HepG2 (cell line): ENCODE results near the gene PDHX. TPM values are rescaled to one million over a fixed set of nuclear protein-coding genes. Genes with fewer than 3 reads are reported as not detected.
A peak's percentile ranks its signal among the peaks of the same experiment; 100 is the strongest.

Source experiments
- ASH2L ChIP-seq: fragments of 300-600, 200-600 bp; sonication (generic); IDR thresholded peaks from 2 replicates; pipeline ENCODE4 v1.7.0; 2017; ENCODE audit warnings: low read depth, mild to moderate bottlenecking, moderate library complexity, mixed read lengths, low read length; ENCODE audit not compliant: insufficient read length
- ATF1 ChIP-seq: IDR thresholded peaks from 2 replicates; pipeline ENCODE4 v1.6.1; 2016; ENCODE audit warnings: mild to moderate bottlenecking, control low read depth
- BRCA1 ChIP-seq: sonication (generic); formaldehyde crosslinking; IDR thresholded peaks from 2 replicates; pipeline ENCODE4 v1.4.0; 2020; ENCODE audit warnings: missing genetic modification reagents
- CHCHD3 ChIP-seq: sonication (generic); formaldehyde crosslinking; IDR thresholded peaks from 2 replicates; pipeline ENCODE4 v1.8.0; 2022; ENCODE audit warnings: mild to moderate bottlenecking, missing genetic modification reagents, moderate library complexity
- DDIT3 ChIP-seq: sonication (generic); formaldehyde crosslinking; IDR thresholded peaks from 2 replicates; pipeline ENCODE4 v1.4.0; 2020; ENCODE audit warnings: mild to moderate bottlenecking, missing genetic modification reagents
- ELF1 ChIP-seq: sonication (generic); formaldehyde crosslinking; IDR thresholded peaks from 2 replicates; pipeline ENCODE4 v1.4.0; 2020; ENCODE audit warnings: missing genetic modification reagents
- EP300 ChIP-seq, 3 experiments: sonication (generic) in 1 of 3; formaldehyde crosslinking in 1 of 3; IDR thresholded peaks; 2 replicates each; pipeline versions ENCODE4 v1.5.1 to v1.6.1; 2011 to 2020; ENCODE audit warnings: low read depth in 2 of 3, low read length in 2 of 3, borderline replicate concordance in 1 of 3, improper control_type of control experiment in 1 of 3, mild to moderate bottlenecking in 1 of 3, missing genetic modification reagents in 1 of 3, moderate library complexity in 1 of 3
- ERF ChIP-seq: IDR thresholded peaks from 2 replicates; pipeline ENCODE4 v1.6.1; 2018; ENCODE audit warnings: missing biosample characterization, missing genetic modification reagents
- FOXJ3 ChIP-seq: sonication (generic); formaldehyde crosslinking; IDR thresholded peaks from 2 replicates; pipeline ENCODE4 v1.4.0; 2020; ENCODE audit warnings: missing genetic modification reagents, mild to moderate bottlenecking, borderline replicate concordance
- GLI4 ChIP-seq: sonication (generic); formaldehyde crosslinking; IDR thresholded peaks from 2 replicates; pipeline ENCODE4 v1.5.1; 2020; ENCODE audit warnings: missing genetic modification reagents, mild to moderate bottlenecking, moderate library complexity, borderline replicate concordance
- ISL2 ChIP-seq: sonication (generic); formaldehyde crosslinking; IDR thresholded peaks from 2 replicates; pipeline ENCODE4 v1.5.0; 2020; ENCODE audit warnings: missing genetic modification reagents
- SKIL ChIP-seq: sonication (generic); formaldehyde crosslinking; IDR thresholded peaks from 2 replicates; pipeline ENCODE4 v1.8.0; 2022; ENCODE audit warnings: missing genetic modification reagents, mild to moderate bottlenecking, moderate library complexity, borderline replicate concordance
- TEAD2 ChIP-seq: sonication (generic); formaldehyde crosslinking; IDR thresholded peaks from 2 replicates; pipeline ENCODE4 v1.9.0; 2021; ENCODE audit warnings: missing genetic modification reagents
- THAP11 ChIP-seq: IDR thresholded peaks from 2 replicates; pipeline ENCODE4 v1.6.1; 2016; ENCODE audit warnings: missing biosample characterization, missing genetic modification reagents
- ZBTB25 ChIP-seq: IDR thresholded peaks from 2 replicates; pipeline ENCODE4 v1.6.1; 2018; ENCODE audit warnings: missing genetic modification reagents
- ZBTB39 ChIP-seq: sonication (generic); formaldehyde crosslinking; IDR thresholded peaks from 2 replicates; pipeline ENCODE4 v1.5.0; 2020; ENCODE audit warnings: missing genetic modification reagents
- ZNF251 ChIP-seq: sonication (generic); formaldehyde crosslinking; IDR thresholded peaks from 2 replicates; pipeline ENCODE4 v1.9.0; 2021; ENCODE audit warnings: mild to moderate bottlenecking, missing genetic modification reagents
- ZNF337 ChIP-seq: sonication (generic); formaldehyde crosslinking; IDR thresholded peaks from 2 replicates; pipeline ENCODE4 v1.5.1; 2020; ENCODE audit warnings: missing genetic modification reagents, low read depth, mild to moderate bottlenecking, borderline replicate concordance
- ZNF512B ChIP-seq: sonication (generic); formaldehyde crosslinking; IDR thresholded peaks from 2 replicates; pipeline ENCODE4 v1.5.1; 2020; ENCODE audit warnings: missing genetic modification reagents, mild to moderate bottlenecking, borderline replicate concordance
- ZNF782 ChIP-seq: sonication (generic); formaldehyde crosslinking; IDR thresholded peaks from 2 replicates; pipeline ENCODE4 v1.4.0; 2020; ENCODE audit warnings: missing genetic modification reagents, mild to moderate bottlenecking, borderline replicate concordance
- ZSCAN29 ChIP-seq: sonication (generic); formaldehyde crosslinking; conservative IDR thresholded peaks from 2 replicates; pipeline ENCODE4 v1.4.0; 2020; ENCODE audit warnings: mild to moderate bottlenecking, missing genetic modification reagents
- polyA plus RNA-seq, 8 experiments: library from polyadenylated mRNA; depleted of rRNA in 3 of 8; stranded (reverse) in 7 of 8; unstranded in 1 of 8; fragments of >200 nt; fragmentation: Illumina TruSeq in 4 of 8; extraction: Trizol in 4 of 8; gene quantifications; 2 replicates each; pipeline versions ENCODE4 v1.2.1 to v1.2.3, GENCODE V29; 2011 to 2016; ENCODE audit warnings: low read depth in 4 of 8, missing spikeins in 1 of 8, mixed read lengths in 1 of 8; ENCODE audit not compliant: insufficient read depth in 1 of 8
- total RNA-seq, 5 experiments: library from RNA; depleted of rRNA; stranded (reverse); fragments of >200 nt; fragmentation: Illumina TruSeq; extraction: Trizol; gene quantifications; 2 replicates each; pipeline ENCODE4 v1.2.3, GENCODE V29; 2016; ENCODE audit warnings: low read depth in 1 of 5

Gene PDHX
- total and polyA plus RNA-seq, 2 of the 13 experiments (the other 11 are each of a cell fraction or from before 2014, with no cell fraction given): 41.0 to 73.8 TPM

- TF ChIP-seq ZBTB25 (CRISPR knock-in tag) (no peak), ZSCAN29 (CRISPR knock-in tag) (no peak), ATF1 (no peak), SKIL (CRISPR knock-in tag) (no peak), ZNF251 (CRISPR knock-in tag) (no peak), TEAD2 (CRISPR knock-in tag) (no peak), ZBTB39 (CRISPR knock-in tag) (no peak), ZNF782 (CRISPR knock-in tag) (no peak), THAP11 (CRISPR knock-in tag) (0 out of 2 replicates have a peak, but pooled peaks have one; percentile 19), FOXJ3 (no peak), ZNF512B (no peak), GLI4 (no peak), ISL2 (no peak), ZNF337 (no peak), ELF1 (CRISPR knock-in tag) (no peak), BRCA1 (no peak), ASH2L (no peak), ERF (no peak), EP300 (IDR thresholded peaks at IDR 0.05; ENCODE audit: low read depth in 2 of 2, low read length in 2 of 2) (peak in 1 of 2 experiments; percentile 27; a peak in 2 of 4 replicates), EP300 (CRISPR knock-in tag; IDR thresholded peaks at IDR 0.05; ENCODE audit: borderline replicate concordance) (no peak), CHCHD3 (no peak), DDIT3 (CRISPR knock-in tag) (no peak)
Measured at GRCh38 chr11:34964610-34965331, 48.4 kb downstream of the PDHX start (continued).
